Middle frontal gyrus (tissue), 1 donor: ENCODE data around the gene WIPF2.

ENCODE experiments used
- DNase-seq: peaks from one replicate; pipeline ENCODE4 v3.0.0-alpha.2; 2015; ENCODE audit warnings: low spot score; ENCODE audit errors: extremely low spot score

WIPF2 gene

DNA sequence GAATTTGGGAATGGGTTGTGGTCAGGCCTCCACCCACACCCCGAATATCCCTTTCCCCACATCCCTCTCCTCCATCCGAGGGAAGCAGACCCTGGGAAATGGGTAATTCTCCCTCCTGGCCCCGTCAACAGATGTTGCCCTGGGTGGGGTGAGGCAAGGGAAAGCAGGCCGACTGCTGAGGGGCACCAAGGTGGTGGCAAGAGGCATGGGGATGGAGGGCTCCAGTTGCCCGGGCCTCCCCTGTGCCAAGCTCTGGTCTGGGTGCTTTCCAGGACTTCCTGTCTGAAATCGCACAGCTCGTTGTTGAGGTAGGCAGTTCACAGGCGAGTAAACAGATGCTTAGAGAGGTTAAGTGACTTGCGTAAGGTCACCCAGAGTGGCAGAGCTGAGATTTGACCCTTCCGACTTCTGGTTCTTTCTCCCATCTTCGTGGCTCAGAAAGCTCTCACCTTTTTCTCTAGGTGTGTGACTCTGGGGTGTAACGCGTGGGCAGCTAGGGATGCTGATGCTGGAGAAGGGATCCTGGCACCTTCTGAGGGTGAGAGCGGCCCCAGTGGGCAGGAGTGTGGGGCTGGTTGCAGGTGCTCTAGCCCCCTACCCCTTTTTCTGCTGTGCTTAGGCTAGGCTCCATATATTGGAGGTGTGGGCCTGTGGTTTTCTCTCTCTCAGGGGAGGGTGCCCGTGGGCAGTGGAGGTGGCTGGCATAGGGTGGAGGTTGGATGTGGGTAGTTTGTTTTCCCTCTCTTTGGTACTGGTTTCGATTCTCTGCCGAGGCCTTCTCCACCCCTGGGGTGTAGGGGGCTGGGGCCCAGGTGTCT is 107.1 kb downstream of the WIPF2 start:
- DNase-seq = no peak

DNA sequence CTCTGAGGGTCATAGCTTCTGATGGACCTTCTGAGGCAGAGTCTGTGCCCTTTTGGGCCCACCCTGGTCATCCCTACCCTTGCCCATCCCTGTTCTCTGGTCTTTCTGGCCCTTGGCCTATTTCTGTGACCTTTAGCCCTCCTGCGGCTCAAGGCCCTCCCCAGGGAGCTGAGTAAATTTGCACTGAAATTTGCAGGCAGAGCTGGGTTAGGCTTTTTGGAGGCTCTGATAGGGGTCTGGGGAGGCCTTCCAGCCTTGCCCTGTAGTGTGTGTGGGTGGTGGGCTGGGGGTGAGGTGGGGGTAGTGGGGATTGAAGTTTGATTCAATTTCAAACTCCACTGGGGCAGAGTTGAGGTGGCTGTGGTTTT is 107.7 kb downstream of the WIPF2 start:
- DNase-seq = no peak

DNA sequence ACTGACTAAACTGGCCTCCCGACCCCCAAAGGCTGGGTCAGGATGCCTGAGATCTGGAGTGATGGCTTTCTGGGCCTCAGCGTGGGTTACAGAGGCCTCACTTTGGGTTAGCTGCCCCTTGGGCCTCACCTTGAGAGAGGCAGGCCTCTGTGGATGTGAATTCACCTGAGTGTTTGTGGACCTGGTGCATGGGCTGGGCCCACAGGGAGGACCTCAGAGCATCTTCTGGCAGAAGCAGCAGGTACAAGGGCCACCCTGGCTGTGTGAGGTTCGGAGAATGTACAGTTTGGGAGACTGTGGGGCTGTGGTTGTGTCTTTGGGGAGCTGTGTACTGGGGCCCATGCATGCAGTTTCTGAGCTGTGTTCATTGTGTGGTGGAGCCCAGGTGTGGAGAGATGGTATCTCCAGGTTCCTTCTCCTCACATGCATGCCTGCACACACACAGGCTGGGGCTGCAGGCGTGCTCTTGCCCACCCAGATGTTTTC is 108.2 kb downstream of the WIPF2 start:
- DNase-seq = no peak

DNA sequence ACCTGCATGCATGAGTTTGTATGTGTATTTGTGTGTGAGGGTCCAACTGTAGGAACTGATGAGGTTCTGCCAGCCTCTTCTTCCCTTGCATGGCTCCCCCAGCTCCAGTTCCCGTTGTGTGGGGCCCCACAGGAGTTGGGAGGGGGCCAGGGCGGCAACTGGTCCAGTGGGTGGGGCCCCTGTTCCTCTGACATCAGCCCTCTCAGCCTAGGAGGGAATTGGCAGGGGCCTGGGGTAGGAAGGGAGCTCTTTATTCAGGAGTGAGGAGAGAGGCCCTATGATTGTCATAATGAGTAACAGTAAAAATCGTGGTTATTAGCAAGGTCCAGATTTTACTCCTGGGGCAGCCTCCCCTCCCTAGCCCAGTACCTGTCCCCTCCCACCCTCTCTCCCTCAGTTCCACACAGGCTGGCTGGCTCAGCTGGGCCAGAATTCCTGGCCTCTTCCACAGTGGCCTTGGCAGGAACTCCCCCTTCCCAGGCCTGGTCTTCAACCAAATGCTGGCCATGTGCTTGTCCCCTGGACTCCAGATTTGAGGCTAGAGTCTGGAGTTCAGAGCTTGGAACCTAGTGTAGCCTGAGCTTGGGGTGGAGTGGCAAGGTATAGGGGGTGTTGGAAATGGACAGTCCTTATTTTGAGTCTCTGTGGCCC is 108.8 kb downstream of the WIPF2 start:
- no peak for DNase-seq

DNA sequence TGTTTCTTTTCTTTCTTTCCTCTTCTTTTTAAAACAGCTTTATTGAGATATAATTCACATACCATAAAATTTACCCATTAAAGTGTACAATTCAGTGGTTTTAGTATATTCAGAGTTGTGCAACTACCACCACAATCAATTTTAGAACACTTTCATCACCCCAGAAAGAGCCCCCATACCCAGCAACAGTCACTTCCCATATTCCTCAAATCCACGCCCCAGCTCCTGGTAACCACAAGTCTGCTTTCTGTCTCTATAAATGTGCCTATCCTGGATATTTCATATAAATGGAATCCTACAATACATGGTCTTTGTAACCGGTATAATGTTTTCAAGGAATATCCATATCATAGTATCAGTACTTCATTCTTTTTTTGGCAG is 109.3 kb downstream of the WIPF2 start:
- no peak for DNase-seq

DNA sequence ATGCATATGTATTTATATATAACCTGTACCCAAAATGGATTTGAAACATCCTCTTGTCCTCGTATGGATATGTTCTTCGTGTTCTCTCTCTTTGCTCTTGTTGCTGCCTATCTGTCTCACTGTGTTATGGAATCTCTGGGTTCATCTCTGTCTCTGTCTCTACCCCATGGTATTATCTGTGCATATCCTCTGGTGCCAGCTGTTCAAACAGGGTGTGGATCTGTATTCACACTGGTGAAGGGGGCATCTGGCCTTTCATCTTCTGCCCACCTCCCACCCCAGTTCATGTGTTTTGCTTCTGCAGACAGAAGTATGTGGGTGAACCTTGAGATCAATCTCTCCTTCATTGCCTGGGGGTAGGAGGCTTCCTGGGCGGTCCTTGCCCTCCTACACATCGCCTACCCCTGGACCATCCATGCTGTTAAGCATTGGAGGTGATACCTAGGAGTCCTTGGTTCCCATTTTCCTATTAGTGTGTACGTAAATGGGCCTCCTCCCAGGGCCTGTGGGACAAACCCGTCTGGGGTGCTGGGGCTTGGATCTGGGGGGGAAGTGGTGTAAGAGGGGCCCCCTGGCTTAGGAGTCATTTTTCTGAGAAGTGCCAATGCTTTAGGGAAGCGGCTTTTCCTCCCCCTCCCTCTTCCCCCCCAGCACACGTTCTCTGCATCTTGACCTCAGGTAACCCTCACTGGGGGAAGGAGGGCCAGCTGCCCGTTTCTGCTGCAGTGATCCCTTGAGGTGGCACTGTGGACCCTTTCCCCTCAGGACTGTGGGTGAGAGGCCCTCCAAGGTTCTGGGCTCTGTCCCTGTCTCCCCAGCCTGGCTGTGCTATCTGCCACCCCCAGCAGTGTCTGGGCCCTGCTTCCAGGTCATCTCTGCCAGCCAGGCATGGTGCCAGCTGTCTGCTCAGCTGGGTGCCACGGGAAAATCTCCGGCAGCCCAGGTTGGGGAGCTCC is 111.0 kb downstream of the WIPF2 start:
- no peak for DNase-seq

DNA sequence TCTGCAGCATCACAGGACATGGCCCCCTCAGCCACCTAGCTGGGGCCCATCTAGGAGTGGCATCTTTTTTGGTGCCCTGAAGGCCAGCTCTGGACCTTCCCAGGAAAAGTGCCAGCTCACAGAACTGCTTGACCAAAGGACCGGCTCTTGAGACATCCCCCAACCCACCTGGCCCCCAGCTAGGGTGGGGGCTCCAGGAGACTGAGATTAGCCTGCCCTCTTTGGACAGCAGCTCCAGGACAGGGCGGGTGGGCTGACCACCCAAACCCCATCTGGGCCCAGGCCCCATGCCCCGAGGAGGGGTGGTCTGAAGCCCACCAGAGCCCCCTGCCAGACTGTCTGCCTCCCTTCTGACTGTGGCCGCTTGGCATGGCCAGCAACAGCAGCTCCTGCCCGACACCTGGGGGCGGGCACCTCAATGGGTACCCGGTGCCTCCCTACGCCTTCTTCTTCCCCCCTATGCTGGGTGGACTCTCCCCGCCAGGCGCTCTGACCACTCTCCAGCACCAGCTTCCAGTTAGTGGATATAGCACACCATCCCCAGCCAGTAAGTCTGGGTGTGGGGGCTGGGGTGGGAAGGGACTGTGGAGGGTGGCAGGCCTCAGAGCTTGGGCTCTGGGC is 111.9 kb downstream of the WIPF2 start:
- no peak for DNase-seq

DNA sequence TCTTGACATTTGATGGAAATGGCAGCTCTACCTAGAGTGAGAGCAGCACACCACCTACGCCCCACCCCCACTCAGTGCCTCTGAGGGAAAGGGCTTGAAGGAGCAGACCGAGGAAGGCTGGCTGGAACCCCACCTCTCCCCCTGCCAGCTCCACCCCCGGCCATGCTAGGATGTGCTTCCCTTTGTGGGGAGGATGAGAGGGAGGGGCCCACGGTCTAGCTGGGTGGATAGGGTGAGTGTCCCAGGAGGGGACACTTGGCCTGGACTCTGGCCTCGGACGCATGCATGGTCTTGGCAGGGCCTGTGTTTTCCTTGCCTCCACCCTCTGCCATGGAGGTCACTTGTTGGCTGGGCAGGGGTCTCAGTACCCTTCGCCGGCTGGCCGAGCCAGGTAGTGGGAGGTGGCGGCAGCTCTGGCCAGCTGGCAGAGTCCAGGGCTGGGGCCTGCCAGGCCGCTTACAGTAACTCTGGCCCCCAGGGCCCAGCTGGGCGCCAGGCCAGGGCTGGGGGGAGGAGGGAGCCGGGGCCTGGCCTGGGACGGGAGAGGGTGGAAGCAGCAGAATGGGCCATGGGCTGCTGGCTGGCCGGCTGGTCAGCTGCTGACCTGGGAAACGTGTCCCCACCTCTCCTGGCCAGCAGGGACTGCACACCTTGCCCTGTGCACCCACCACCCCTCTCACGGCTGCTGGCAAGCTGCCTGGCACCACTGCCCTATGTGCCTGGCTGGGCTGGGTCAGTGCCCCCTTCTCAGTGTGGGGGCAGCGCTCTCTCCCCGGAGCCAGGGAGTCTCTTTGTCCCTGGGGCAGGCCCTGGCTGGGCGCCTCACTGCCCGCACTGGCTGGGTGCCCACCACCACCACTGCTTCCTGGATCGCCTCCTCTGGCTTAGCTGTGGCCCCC is 112.9 kb downstream of the WIPF2 start:
- DNase-seq = no peak
